Muscle layer of duodenum (tissue), 2 donors: ENCODE measurements around the gene TDO2.
"Not testable (repeated sequence)": the region's sequence is repeated elsewhere in the genome, so short reads cannot be mapped to it uniquely, and the experiment has no call there.

Source experiments
- H3K27ac ChIP-seq: one replicate; pipeline ENCODE4 v1.7.0; 2013; ENCODE audit warnings: mild to moderate bottlenecking, low read length
- H3K27me3 ChIP-seq: one replicate; pipeline ENCODE4 v1.7.0; 2013; ENCODE audit warnings: low read depth, mild to moderate bottlenecking, control low read depth, low read length
- H3K36me3 ChIP-seq, 2 donors: one replicate each; pipeline ENCODE4 v1.7.0; 2013; ENCODE audit warnings: low read length in 2 of 2, control low read depth in 1 of 2, mild to moderate bottlenecking in 1 of 2; ENCODE audit not compliant: insufficient read depth in 2 of 2, control insufficient read depth in 1 of 2
- H3K4me1 ChIP-seq, 2 donors: one replicate each; pipeline ENCODE4 v1.7.0; 2013; ENCODE audit warnings: low read length in 2 of 2, mild to moderate bottlenecking in 2 of 2, control low read depth in 1 of 2, moderate library complexity in 1 of 2; ENCODE audit not compliant: insufficient read depth in 2 of 2, control insufficient read depth in 1 of 2
- H3K4me3 ChIP-seq, 2 donors: one replicate each; pipeline ENCODE4 v1.7.0; 2013; ENCODE audit warnings: low read length in 2 of 2, low read depth in 1 of 2, mild to moderate bottlenecking in 1 of 2
- H3K9me3 ChIP-seq, 2 donors: one replicate each; pipeline ENCODE4 v1.7.0; 2013; ENCODE audit warnings: low read length in 2 of 2, control low read depth in 1 of 2, mild to moderate bottlenecking in 1 of 2; ENCODE audit not compliant: control insufficient read depth in 1 of 2
- donor health status: healthy.

Gene TDO2

GRCh38 chr4:155887847-155888570, 15.5 kb upstream of the TDO2 start:
- no peaks in the 10 kb centered on the region for H3K27me3 ChIP-seq
- H3K9me3 ChIP-seq: no peaks in the 10 kb centered on the region
- no peak overlapping the region for H3K4me3 ChIP-seq
- no peak overlapping the region for H3K27ac ChIP-seq
- H3K36me3 ChIP-seq: no peaks in the 10 kb centered on the region
- no peaks in the 10 kb centered on the region for H3K4me1 ChIP-seq

- Histone ChIP-seq H3K27ac (no peak overlapping the region), H3K9me3 (no peaks in the 10 kb centered on the region)
Observed at GRCh38 chr4:155889031-155889793, 14.3 kb upstream of the TDO2 start.

DNA sequence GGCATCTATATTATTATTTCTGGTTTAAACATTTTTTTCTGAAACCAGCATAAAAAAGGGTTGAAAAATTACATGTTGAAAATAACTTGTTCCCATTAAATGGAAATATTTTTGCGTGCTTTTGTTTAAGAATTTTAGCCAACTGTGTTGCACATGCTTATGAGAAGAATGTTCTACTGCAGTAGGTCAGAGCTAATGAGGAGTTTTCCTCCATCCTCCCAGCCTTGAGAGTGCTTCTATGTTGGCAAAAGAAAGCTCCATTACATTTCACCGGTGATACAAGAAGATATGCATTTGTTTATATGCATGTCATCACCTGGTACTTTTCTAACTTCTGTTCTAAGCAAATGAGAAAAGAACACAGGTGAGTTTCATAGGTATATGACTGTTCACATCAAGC, 13.6 kb upstream of the TDO2 start:
- Histone ChIP-seq H3K27me3 (no peaks in the 10 kb centered on the region), H3K9me3 (no peaks in the 10 kb centered on the region), H3K4me1 (no peaks in the 10 kb centered on the region), H3K36me3 (no peaks in the 10 kb centered on the region), H3K27ac (no peak overlapping the region), H3K4me3 (no peak overlapping the region)

More at GRCh38 chr4:155889031-155889793, 14.3 kb upstream of the TDO2 start:
- H3K36me3 ChIP-seq: no peaks in the 10 kb centered on the region
- no peaks in the 10 kb centered on the region for H3K4me1 ChIP-seq
- H3K27me3 ChIP-seq: no peaks in the 10 kb centered on the region
- H3K4me3 ChIP-seq: no peak overlapping the region

DNA sequence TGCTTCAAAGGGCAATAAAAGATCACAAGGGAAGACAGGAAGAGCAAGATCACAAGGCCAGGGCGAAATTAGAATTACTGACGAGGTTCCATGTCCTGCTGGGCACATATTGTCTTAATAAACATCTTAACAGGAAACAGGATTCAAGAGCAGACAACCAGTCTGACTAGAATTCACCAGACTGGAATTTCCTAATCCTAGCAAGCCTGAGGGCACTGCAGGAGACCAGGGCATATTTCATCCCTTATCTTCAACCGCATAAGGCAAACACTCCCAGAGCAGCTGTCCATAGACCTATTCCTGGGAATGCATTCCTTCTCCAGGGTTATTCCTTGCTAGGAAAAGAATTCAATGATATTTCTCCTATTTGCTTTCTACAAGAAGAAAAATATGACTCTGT, 12.4 kb upstream of the TDO2 start:
- Histone ChIP-seq H3K4me1 (no peaks in the 10 kb centered on the region), H3K9me3 (no peaks in the 10 kb centered on the region), H3K4me3 (no peak overlapping the region)

GRCh38 chr4:155898371-155898770, 5.1 kb upstream of the TDO2 start:
- not testable (repeated sequence) for H3K9me3 ChIP-seq, H3K27ac ChIP-seq, H3K4me1 ChIP-seq, H3K36me3 ChIP-seq, H3K27me3 ChIP-seq, H3K4me3 ChIP-seq

More for the DNA sequence above, 12.4 kb upstream of the TDO2 start:
- Histone ChIP-seq H3K27ac (no peak overlapping the region), H3K36me3 (no peaks in the 10 kb centered on the region), H3K27me3 (no peaks in the 10 kb centered on the region)

- no peaks in the 10 kb centered on the region for H3K36me3 ChIP-seq
- no peak overlapping the region for H3K27ac ChIP-seq
- no peaks in the 10 kb centered on the region for H3K27me3 ChIP-seq
- H3K4me1 ChIP-seq: no peaks in the 10 kb centered on the region
- no peak overlapping the region for H3K4me3 ChIP-seq
- no peaks in the 10 kb centered on the region for H3K9me3 ChIP-seq
Observed at GRCh38 chr4:155899891-155900290, 3.6 kb upstream of the TDO2 start.

DNA sequence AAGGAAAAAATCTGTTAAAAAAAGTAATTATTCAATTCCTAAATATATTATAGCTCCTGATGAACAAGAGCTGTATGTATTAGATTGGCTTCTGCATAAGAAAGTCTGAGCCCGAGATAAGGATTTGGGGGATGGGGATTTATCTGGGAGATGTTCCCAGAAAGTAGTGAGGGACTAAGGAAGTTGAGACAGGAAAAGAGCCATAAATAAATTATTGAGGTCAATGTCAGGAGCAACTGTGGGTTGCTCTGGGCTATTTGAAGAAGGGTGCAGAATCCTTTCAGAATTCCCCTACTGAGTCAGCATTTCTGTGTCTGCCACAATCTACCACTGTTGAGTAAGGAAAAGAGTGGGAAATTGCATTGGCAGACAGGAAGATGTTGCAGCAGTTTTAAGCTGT, 3.1 kb upstream of the TDO2 start:
- H3K27ac ChIP-seq: no peak overlapping the region
- no peaks in the 10 kb centered on the region for H3K9me3 ChIP-seq
- no peak overlapping the region for H3K4me3 ChIP-seq
- no peaks in the 10 kb centered on the region for H3K36me3 ChIP-seq
- H3K27me3 ChIP-seq: no peaks in the 10 kb centered on the region
- no peaks in the 10 kb centered on the region for H3K4me1 ChIP-seq

DNA sequence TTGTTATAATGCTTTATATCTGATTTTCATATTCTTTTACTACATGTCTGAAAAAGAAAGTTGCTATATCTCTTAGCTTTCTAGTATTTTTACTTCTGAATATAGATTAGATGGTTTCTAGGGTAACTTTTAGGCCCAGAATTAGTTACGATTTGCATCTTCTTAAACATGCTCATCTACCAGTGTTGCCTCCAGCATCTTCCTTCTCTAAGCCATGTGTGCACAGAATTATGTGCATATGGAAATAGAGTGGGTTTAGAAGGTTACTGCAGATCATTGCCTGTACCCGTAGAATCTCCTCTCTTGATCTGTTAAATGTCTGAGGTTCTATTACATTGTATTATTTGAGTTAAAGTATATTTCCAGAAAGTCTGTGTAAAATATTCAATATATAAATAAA, 2.5 kb upstream of the TDO2 start:
- H3K36me3 ChIP-seq: no peaks in the 10 kb centered on the region
- no peak overlapping the region for H3K4me3 ChIP-seq
- H3K27me3 ChIP-seq: no peaks in the 10 kb centered on the region
- no peak overlapping the region for H3K27ac ChIP-seq
- H3K4me1 ChIP-seq: no peaks in the 10 kb centered on the region
- no peaks in the 10 kb centered on the region for H3K9me3 ChIP-seq

DNA sequence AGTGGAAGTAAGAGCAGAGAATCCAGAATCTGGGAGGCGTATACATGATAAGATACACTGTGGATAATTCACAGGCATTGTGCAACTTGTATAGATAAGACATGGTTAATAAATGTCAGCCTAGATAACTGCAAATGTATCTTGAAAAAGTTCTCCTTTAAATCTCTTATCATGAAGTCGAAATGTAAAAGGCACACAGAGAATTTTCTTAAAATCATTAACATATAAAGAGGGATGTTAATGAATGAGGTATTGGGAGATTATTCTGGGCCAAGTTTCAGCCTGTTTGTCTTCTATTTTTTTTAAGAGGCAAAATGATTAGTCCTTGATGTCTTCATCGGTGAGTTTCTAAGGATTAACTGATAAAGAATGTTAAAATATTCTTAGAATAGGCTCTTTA, 835 bp downstream of the TDO2 start:
- Histone ChIP-seq H3K4me1 (no peaks in the 10 kb centered on the region), H3K27me3 (no peaks in the 10 kb centered on the region), H3K27ac (no peak overlapping the region), H3K9me3 (no peaks in the 10 kb centered on the region), H3K4me3 (no peak overlapping the region), H3K36me3 (no peaks in the 10 kb centered on the region)

GRCh38 chr4:155906554-155907247, 3.2 kb downstream of the TDO2 start:
- no peaks in the 10 kb centered on the region for H3K36me3 ChIP-seq
- no peaks in the 10 kb centered on the region for H3K27me3 ChIP-seq
- no peak overlapping the region for H3K4me3 ChIP-seq
- H3K27ac ChIP-seq: no peak overlapping the region
- H3K9me3 ChIP-seq: no peaks in the 10 kb centered on the region
- H3K4me1 ChIP-seq: no peaks in the 10 kb centered on the region

GRCh38 chr4:155907556-155907955, 4.1 kb downstream of the TDO2 start:
- Histone ChIP-seq H3K27ac (no peak overlapping the region), H3K4me1 (no peaks in the 10 kb centered on the region), H3K4me3 (no peak overlapping the region), H3K9me3 (no peaks in the 10 kb centered on the region), H3K27me3 (no peaks in the 10 kb centered on the region), H3K36me3 (no peaks in the 10 kb centered on the region)
